Hepatocyte (in vitro differentiated cells): ENCODE measurements around the gene EIF3A.

Experiments
- EZH2phosphoT487 ChIP-seq: fragments of 200-600 bp; sonication (generic); IDR thresholded peaks from one replicate; pipeline ENCODE4 v1.6.1; 2018; ENCODE audit warnings: antibody characterized with exemption, mild to moderate bottlenecking, low read depth, moderate library complexity; ENCODE audit not compliant: unreplicated experiment, severe bottlenecking
- TF ChIP-seq, protein P1 (sequence below): fragments of 200-600 bp; sonication (generic); IDR thresholded peaks from 2 replicates; pipeline ENCODE4 v1.5.1; 2016; ENCODE audit warnings: antibody characterized with exemption, mild to moderate bottlenecking; ENCODE audit not compliant: poor library complexity

DNA sequence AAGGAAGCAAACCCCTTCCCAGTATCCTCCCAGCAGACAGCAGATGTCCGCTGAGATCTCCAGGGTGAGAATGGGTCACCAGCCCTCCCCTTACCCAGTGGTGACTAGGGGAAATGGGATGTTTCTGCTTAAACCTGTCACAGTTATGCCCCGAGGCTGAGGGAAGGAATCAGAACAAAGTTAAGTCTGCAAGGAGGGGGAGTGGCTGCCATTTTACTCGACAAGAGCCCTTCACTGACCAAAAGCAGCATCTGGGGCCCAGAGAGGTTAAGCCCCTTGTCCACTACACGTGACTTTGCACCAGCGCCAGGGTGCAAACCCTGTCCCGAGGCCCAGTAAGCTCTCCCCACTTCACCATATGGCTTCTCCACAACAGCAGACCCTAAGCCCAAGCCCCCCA, 55.7 kb downstream of the EIF3A start:
- TF ChIP-seq, protein P1, sequence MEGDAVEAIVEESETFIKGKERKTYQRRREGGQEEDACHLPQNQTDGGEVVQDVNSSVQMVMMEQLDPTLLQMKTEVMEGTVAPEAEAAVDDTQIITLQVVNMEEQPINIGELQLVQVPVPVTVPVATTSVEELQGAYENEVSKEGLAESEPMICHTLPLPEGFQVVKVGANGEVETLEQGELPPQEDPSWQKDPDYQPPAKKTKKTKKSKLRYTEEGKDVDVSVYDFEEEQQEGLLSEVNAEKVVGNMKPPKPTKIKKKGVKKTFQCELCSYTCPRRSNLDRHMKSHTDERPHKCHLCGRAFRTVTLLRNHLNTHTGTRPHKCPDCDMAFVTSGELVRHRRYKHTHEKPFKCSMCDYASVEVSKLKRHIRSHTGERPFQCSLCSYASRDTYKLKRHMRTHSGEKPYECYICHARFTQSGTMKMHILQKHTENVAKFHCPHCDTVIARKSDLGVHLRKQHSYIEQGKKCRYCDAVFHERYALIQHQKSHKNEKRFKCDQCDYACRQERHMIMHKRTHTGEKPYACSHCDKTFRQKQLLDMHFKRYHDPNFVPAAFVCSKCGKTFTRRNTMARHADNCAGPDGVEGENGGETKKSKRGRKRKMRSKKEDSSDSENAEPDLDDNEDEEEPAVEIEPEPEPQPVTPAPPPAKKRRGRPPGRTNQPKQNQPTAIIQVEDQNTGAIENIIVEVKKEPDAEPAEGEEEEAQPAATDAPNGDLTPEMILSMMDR = no peak
- TF ChIP-seq EZH2phosphoT487 = no peak
